ENCODE results near the gene MCC.
"Not testable (repeated sequence)": the region's sequence is repeated elsewhere in the genome, so short reads cannot be mapped to it uniquely, and the experiment has no call there.

The MCC gene

DNA sequence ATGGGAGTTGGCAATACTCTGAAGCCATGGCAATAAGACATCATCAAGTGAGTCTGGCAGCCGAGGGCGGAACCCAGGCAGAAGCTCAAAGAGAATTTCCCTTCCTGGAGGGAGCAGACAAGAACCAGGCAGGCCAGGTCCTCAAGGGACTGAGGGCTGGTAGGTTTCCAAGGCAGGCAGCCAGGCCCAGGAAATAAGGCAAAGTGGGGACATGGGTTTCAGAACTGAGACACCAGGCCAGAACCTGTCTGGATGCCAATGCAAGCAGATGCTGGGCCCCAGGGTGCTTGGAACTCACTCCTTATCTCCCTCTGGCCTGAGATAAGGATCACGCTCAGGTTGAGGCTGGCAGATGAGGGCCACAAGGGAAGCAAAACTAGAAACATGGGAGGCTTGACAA is 62.3 kb downstream of the MCC start:
- DNase-seq (ENCODE audit: low spot score), result no peak

DNA sequence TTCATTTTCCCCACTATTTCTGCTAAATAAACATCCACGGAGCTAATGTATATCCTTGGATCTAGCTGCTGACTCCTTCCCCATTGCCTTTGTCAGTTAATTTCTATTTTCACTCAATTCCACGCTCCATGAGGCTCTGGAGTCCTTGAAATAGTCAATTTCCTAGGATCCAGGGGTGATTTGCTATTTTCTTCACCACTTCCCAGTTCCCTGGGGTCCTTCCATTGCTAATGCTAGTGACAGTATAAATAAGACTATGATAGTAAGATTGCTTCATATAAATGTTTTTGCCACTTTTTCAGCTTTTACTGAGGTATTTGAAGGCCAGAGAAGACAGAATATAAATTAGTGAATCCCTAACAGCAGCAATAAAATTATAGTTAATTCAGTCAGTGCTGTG is 66.6 kb downstream of the MCC start:
- DNase-seq (ENCODE audit: low spot score), result no peak

DNA sequence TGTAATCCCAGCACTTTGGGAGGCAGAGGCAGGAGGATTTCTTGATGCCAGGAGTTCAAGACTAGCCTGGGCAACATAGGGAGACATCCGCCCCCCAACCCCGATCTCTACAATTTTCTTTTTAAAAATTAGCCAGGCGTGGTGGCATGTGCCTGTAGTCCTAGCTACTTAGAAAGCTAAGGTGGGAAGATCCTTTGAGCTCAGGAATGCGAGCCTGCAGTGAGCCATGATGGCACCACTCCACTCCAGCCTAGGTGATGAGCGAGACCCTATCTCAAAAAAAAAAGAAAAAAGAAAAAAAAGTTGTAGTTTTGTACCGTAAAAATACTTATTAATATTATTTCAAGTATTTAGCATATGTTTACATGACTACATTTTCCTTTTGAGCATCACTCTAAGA is 82.7 kb downstream of the MCC start:
- no peak for DNase-seq (ENCODE audit: low spot score)

DNA sequence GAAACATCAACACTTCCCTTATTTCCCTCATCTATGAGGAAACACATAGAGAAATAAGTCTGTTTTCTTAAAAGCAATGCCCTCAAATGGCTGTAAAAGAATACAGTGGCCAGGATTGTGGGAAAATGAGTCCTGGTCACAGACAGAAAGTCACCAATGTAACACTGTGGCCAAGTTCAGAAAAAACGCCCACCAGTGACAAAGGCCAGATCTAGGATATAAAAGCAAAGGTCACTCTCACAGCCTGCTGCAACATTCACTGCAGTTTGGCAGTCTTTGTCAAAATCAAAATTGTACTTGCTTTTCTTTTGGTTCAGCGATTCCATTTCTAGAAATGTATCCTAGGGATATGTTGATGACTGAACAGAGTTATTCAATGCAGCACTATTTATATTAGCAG is 84.0 kb downstream of the MCC start:
- DNase-seq (ENCODE audit: low spot score), result no peak

DNA sequence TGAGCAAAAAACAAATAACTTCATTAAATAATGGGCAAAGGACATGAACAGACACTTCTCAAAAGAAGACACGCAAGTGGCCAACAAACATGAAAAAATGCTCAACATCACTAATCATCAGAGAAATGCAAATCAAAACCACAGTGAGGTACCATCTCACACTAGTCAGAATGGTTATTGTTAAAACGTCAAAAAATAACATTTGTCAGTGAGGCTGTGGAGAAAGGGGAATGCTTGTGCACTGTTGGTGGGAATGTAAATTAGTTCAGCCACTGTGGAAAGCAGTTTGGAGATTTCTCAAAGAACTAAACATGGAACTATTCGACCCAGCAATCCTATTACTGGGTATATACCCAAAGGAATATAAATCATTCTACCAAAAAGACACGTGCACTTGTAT is 90.3 kb downstream of the MCC start:
- not testable (repeated sequence) for DNase-seq (ENCODE audit: low spot score)

DNA sequence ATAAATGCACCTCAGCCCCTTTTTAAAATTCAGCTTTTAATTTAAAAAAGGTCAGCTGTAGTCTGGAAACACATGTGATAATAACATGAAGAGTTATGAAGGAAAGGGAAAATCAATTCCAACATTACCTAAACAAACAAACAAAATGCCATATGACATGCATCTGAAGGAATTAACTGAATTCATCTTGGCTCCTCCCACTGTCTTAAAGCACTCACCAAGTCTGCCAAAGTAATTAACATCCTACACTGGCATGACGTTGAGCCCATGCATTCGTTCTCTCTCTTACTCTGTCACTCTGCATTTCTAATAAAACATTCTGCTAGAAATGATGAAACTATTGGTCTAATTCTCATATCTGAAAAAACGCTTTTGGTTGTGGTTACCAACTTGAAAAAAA is 91.2 kb downstream of the MCC start:
- DNase-seq (ENCODE audit: low spot score), result no peak

DNA sequence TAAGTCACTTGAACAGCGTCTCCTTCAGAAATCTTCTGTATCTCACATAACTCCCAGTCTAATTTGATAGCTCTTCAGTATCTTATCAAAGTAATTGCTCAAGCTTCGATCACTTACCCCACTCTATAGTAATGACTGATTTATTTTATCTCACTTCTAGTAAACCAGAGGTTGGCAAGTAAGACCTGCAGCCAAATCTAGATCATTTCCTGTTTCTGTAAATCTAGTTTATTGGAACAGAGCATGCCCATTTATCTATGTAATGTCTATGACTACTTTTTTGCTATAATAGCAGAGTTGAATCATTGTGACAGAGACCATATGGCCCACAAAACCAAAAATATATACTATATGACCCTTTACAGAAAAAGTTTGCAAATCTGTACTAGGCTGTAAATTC is 93.6 kb downstream of the MCC start:
- no peak for DNase-seq (ENCODE audit: low spot score)

DNA sequence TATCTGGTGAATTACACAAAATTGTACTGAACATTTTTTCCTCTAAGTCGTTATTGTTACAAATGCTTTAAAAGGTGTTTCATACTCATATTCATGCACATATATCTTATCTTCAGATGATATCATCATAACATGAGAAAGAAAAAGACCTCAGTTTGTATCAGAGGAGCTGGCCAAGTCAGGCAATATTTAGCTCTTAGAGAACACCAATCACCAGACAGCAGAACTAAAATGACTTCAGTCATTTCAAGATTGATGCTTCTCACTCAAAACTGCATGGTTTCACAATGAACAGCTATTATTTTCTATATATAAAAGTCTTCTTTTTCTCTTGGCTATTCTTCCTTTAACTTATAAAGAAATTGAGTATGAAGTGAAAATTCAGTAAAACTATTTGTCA is 98.0 kb downstream of the MCC start:
- no peak for DNase-seq (ENCODE audit: low spot score)

DNA sequence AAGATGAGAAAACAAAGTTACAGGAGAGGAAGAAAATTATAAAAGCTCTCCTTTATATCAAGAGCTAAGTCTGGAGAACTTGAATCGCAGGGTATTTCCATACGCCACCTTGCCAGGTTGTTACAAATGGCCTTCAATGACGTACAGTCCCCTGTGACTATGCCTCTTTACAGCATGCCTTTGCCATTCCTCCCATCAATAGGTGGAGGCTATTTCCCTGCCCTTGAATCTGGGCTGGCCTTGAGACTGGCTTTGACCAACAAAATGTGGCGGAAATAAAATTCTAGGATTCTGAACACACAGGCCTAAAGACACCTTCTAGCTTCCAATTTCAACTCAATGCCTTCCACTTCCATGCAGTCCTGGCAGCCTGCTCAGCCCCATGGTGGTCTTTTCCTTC is 99.1 kb downstream of the MCC start:
- no peak for DNase-seq (ENCODE audit: low spot score)

DNA sequence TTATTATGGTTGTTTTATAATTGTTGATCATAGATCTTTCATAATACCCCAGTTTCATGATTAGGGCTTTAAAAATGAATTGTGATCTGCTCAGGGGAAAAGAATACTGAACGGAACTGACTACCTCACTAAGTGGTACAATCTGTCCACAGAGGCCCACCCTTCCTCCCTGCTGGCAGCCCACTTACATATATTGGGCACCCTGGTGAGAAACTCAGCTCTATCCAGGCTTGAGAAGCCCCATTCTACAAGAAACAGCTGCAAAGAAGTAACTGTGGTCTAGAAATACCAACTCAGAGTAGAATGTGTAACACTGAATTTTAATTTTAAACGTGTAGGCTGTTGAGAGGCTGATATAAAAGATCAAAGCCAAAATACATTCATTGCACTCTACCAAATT is 100.4 kb downstream of the MCC start:
- no peak for DNase-seq (ENCODE audit: low spot score)

DNA sequence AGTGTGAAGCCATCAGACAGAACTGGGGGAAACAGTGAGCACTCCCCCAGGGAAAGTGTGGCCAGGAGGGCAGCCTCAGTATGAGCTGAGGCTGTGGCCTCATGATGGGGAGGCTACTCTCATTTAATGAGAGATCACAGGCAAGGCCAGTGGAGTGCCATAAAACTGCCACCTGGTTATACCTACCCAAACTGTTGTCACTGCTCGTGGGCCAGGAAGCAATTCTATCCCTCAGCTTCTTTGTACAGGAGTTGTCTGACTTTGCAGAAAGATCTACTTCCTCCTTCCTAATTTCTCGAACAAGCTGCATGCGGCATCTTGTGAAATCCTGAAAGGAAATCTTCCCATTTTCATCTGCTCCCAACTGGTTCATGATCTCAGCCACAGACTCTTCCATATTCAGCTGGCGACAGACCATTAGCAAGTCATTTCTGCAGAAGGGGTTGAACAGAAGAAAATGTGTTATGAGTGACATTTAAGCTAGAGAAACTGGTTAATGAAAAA is 103.4 kb downstream of the MCC start:
- no peak for DNase-seq (ENCODE audit: low spot score)

DNA sequence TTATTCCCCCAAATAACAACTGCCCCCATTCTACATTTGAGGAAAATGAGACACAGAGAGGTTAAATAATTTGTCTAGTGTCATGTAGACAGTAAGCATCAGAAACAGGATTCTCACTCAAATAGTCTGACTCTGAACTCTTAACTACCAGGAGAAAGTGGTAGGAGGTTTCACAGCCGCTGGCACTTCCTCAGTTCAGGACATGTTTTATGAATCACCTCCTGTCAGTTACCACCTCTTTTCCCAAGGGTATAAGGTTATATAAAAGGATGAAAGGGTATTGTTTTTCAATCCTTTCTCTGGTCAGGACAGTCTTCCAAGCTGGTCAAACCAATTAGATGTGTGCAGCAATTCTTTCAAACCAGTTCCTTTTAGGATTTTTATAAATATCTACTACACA is 105.5 kb downstream of the MCC start:
- DNase-seq (ENCODE audit: low spot score), result no peak

DNA sequence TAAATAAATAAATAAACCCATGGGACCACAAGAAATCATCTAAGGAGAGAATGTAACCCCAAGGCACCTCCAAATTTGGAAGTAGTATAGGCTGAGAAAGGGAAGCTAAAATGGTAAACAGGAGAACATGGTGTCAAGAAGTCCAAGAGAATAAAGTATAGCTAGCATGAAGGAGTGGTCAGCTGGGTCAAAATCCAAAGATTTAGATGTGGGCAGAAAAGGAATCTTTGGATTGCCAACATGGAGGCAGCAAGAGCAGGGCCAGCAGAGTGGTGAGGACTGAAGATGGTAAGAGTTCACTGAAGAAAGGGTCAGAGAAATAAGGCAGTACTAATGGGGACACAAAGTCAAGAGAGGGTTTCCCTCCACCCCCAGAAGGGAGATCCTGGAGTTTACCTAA is 106.5 kb downstream of the MCC start:
- no peak for DNase-seq (ENCODE audit: low spot score)

DNA sequence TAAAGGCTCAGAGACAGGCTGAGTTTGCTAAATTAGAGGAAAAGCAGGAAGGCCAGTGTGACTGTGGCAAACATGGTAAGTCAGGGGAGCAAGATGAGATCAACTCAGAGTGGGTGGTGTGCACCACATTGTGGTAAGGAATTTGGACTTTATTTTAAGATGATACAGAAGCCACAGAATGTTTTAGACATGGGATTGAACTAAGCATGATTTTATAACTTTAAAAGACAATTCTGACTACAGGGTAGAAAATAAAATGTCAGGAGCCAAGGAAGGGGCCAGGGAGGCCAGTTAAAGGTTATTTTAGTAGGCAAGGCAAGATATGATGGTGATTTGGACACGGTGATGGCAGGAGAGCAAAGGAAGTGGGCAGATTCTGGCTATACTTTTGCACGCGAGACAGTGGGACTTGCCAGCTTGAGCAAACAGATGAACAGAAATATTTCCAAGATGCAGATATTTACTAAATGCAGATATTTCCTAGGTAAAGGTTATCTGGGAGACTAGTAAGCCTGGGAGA is 107.4 kb downstream of the MCC start:
- DNase-seq (ENCODE audit: low spot score), result no peak

DNA sequence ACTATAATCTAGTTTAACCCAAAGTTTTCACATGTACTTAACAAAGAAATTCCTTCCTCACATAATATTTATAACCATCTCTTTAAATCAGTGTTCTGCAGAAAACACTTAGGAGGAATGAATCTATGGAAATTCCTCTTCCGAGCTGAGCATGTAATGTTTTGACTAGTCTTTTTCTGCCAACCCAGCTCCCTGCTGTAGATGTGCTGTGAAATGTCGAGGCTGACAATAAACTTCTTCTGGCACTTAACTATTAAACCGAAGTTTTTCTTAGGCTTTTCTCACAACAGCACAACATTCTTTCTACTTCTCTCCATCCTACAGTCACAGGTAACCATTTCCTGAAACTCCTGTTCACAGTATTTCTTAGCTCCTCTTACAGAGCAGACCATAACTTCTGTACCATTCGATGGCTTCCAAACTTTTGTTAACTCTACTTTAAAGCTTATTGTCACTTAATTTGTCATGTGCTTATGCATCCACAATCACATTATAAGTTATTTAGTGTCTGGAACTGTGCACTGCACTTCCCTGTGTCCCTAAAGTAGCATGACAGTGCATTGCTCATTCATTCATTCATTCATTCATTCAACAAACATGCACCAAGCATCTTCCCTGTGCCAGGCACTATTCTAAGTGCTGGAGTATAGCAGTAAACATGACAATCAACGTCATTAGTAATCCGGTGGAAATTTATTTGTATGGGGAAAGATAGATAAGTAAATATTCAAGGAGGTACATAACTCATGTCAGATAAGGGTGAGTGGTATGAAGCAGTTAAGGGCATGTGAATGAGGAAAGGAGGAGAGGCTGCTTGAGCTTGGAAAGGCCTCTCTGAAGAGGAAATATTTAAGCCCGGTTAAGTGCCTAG is 108.1 kb downstream of the MCC start:
- no peak for DNase-seq (ENCODE audit: low spot score)

DNA sequence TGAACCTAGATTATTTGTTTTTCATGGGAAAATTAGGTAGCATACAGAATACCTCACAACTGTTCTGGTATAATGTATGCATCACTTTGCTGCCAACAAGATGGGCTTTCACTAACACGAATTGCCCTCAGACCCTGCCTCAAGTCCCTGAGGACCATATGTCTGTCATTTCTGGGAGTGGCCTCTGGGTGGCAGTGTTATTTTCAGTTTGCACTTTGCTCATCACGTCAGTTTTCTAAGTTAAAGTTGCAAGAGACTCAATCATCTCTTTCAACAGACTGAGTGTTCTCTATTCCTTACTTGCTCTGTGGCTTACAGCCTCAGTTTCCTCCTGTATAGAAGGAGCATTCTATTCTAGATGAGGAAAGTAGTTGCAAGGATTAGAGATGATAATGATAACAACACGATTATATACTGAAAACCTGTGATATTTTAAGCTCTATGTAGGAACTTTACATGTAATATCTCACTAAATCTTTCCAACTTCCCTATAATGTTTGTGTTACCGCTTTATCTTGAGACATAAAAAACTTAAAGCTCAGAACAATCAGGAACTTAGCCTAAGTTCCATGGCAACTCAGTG is 109.2 kb downstream of the MCC start:
- peak; percentile 65 for DNase-seq (ENCODE audit: low spot score)

DNA sequence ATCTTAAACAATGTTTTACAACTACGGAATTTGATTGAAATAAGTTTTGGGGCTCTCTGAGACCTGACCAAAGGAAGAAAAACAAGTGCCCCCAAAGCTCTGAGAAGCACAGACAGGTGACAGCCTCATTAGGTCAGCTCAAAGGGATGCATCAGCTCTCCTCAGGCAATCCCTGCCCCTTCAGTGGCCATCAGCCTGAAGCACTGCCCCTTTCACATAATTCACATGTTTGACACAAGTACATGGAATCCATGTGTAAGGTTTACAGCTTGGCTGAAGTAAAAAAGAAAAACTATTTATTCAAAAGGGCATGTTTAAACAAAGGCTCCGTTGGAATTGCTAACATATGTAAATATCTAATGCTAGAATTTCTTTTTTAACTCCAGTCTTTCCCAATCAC is 109.7 kb downstream of the MCC start:
- DNase-seq (ENCODE audit: low spot score), result no peak

DNA sequence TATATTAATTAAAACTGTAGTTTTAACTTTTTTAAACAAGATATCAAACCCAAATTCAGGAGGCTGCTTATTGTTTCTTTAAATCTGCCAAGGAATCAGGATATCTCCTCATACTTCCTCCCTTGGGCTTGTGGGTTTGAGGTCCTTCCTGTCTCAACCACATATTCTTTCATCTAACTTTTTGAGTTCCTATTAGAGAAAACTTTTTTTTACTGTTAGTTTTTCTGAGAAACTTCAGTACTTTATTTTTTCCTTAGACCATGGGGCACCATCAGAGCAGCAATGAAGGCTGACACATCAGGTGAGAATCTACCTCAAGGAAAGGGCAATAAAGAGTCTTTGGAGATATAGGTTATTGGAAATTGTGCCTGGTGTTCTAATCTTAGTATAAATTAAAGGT is 110.2 kb downstream of the MCC start:
- DNase-seq (ENCODE audit: low spot score), result no peak

DNA sequence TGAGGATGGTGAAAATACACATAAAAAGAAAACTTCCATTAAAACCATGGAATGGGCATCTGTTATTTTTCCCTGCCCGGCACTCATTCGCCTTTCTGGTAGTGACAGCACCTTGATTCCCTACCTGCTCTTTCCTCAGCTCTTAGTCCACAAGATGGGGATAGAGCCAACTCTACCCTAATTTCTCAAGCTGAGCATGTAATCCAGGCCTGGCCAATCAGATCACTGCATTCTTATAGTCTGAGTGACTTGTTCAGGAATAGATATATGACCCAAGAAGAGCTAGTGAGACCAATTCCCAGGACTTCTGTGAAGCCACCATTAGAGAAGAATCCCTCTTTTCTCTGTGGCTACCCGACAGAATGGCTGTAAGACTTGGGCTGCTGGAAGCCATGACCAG is 111.6 kb downstream of the MCC start:
- DNase-seq (ENCODE audit: low spot score), result no peak

DNA sequence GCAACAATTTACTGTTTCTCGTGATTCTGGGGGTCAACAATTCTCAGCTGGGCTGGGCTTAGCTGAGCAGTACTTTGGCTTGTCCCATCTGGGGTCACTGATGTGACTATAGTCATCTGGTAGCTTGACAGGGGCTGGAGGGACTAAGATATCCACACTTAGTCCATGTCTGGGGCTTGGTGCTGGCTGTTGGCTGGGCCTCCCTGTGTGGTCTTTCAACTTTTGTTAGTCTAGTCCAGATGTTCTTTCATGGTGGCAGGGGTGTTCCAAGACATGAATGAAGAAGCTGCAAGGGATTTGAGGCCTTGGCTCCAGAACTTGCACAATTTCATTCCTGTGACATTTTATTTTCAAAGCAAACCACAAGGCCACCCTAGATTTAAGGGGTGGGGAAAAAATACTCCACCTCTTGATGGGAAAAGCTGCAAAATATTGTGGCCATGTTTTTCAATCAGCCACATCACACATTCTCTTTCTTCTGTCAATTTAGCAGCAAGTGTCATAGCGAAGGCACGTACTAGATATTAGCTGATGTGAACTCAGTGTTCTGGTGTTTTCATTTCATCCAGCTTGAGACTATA is 112.7 kb downstream of the MCC start:
- no peak for DNase-seq (ENCODE audit: low spot score)

DNA sequence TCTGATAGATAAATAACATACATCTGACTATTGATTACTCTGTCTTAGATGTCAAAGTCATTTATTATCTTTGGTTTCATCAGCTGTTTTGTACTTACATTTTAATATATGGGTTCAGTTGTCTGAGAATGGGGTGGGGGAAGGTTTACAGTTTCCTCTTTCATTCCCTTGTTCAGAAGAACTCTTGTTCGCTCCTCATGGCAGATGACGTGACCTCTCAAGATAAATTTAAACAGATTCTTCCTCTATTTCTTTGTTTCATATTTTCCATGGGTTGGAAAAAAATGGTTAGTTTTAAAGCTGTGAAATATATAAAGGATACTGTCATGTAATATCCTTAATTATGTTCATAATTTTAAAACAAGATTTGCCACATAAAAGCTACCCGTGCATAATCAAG is 114.8 kb downstream of the MCC start:
- DNase-seq (ENCODE audit: low spot score), result no peak

DNA sequence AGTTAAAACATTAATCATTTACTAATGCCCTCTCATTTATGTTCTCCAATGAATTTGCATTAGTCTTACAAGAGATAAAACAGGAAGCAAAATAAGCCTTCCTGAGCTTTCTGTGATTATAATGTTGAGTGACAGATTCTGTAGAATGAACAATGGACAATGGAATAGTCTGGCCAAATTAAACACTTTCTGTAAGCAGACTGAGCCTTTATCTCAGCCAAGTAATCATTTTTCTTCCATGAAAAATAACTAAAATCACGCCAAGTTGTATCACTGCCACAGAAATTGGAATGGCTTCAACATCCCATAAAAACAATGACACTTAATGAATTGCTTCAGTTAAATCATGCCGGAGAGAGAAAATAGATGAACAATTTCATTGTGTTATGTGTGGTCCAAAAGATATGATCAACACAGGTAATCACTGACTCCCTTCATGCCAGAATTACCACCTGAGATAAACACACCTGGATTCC is 116.5 kb downstream of the MCC start:
- DNase-seq (ENCODE audit: low spot score), result no peak

DNA sequence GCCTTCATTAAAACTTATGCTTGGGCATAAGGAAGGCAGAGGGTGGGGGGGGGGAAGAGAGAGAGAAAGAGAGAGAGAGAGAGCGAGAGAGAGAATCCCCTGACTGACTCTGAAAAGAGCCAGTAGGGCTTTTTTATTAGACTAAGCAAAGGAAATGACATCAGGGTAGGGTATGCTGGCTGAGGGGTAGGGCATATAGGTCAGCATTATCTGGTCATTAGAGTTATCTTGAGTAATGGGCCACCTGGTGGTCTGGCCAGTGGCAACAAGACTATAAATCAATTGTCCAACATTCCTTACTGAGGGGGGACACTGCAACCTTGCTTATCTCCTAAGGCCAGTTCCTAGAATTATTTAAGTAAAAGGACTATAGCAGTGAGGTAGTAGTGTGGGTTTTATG is 120.7 kb downstream of the MCC start:
- no peak for DNase-seq (ENCODE audit: low spot score)
